ENCODE measurements around the gene PDZD2.

DNA sequence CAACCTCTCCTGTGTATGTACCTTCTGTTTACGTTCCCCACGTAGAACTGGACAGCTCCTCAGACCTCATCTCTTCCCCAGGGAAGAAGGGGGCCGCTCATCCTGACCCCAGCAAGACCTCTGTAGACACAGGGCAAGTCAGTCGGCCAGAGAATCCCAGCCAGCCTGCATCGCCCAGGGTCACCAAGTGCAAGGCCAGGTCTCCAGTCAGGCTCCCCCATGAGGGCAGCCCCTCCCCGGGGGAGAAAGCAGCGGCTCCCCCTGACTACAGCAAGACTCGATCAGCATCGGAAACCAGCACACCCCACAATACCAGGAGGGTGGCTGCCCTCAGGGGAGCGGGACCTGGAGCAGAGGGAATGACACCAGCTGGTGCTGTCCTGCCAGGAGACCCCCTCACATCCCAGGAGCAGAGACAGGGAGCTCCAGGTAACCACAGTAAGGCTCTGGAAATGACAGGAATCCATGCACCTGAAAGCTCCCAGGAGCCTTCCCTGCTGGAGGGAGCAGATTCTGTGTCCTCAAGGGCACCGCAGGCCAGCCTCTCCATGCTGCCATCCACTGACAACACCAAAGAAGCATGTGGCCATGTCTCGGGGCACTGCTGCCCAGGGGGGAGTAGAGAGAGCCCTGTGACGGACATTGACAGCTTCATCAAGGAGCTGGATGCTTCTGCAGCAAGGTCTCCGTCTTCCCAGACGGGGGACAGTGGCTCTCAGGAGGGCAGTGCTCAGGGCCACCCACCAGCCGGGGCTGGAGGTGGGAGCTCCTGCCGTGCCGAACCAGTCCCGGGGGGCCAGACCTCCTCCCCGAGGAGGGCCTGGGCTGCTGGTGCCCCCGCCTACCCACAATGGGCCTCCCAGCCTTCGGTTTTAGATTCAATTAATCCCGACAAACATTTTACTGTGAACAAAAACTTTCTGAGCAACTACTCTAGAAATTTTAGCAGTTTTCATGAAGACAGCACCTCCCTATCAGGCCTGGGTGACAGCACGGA, 448.5 kb downstream of the PDZD2 start:
- TF ChIP-seq, protein P1, sequence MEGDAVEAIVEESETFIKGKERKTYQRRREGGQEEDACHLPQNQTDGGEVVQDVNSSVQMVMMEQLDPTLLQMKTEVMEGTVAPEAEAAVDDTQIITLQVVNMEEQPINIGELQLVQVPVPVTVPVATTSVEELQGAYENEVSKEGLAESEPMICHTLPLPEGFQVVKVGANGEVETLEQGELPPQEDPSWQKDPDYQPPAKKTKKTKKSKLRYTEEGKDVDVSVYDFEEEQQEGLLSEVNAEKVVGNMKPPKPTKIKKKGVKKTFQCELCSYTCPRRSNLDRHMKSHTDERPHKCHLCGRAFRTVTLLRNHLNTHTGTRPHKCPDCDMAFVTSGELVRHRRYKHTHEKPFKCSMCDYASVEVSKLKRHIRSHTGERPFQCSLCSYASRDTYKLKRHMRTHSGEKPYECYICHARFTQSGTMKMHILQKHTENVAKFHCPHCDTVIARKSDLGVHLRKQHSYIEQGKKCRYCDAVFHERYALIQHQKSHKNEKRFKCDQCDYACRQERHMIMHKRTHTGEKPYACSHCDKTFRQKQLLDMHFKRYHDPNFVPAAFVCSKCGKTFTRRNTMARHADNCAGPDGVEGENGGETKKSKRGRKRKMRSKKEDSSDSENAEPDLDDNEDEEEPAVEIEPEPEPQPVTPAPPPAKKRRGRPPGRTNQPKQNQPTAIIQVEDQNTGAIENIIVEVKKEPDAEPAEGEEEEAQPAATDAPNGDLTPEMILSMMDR (conservative IDR thresholded peaks at IDR 0.05; ENCODE audit: low read length), result no peak
- no peak for TF ChIP-seq EZH2phosphoT487 (IDR thresholded peaks at IDR 0.05; ENCODE audit: borderline replicate concordance)

Measured in Loucy (cell line).